Progenitor cell of endocrine pancreas (in vitro differentiated cells): ENCODE measurements around the gene CFAP52. TPM values are rescaled to one million over a fixed set of nuclear protein-coding genes. Genes with fewer than 3 reads are reported as not detected.

Experiments
- DNase-seq: peaks from one replicate; pipeline ENCODE4 v3.0.0; 2021; ENCODE audit warnings: low spot score; ENCODE audit not compliant: unreplicated experiment
- H3K27ac Mint-ChIP-seq: 2 replicates; pipeline ENCODE4 v1.8.0; 2021; ENCODE audit warnings: mild to moderate bottlenecking, moderate library complexity, mixed read lengths
- H3K27me3 Mint-ChIP-seq: 2 replicates; pipeline ENCODE4 v1.8.0; 2021; ENCODE audit warnings: mixed read lengths
- H3K36me3 Mint-ChIP-seq: 2 replicates; pipeline ENCODE4 v1.8.0; 2022; ENCODE audit warnings: mixed read lengths; ENCODE audit not compliant: insufficient read depth
- H3K4me1 Mint-ChIP-seq: 2 replicates; pipeline ENCODE4 v1.8.0; 2021; ENCODE audit warnings: low read depth, mixed read lengths
- H3K4me3 Mint-ChIP-seq: 2 replicates; pipeline ENCODE4 v1.8.0; 2021; ENCODE audit warnings: low read depth, mild to moderate bottlenecking, moderate library complexity, mixed read lengths
- H3K9me3 Mint-ChIP-seq: 2 replicates; pipeline ENCODE4 v1.8.0; 2021; ENCODE audit warnings: low read depth, mixed read lengths
- CTCF ChIP-seq: fragments of 200-600 bp; sonication (generic); IDR thresholded peaks from one replicate; pipeline ENCODE4 v1.5.0; 2021; ENCODE audit warnings: antibody characterized with exemption, mild to moderate bottlenecking; ENCODE audit not compliant: unreplicated experiment
- total RNA-seq: library from RNA; stranded (reverse); gene quantifications from 2 replicates; pipeline ENCODE4 v1.2.1, GENCODE V29; 2021

Gene CFAP52
- total RNA-seq, 1 donor from 2014 or later = 0.19 TPM

- peaks cover 31% of the 10 kb centered on the region for H3K36me3 Mint-ChIP-seq
- H3K9me3 Mint-ChIP-seq = peaks cover 12% of the 10 kb centered on the region
- no peak for DNase-seq
- H3K27me3 Mint-ChIP-seq = no peaks in the 10 kb centered on the region
- no peak overlapping the region for H3K4me3 Mint-ChIP-seq
- H3K4me1 Mint-ChIP-seq = peaks cover 17% of the 10 kb centered on the region
- no peak overlapping the region for H3K27ac Mint-ChIP-seq
- no peak for TF ChIP-seq CTCF
These were observed 90.1 kb downstream of the CFAP52 start for GRCh38 chr17:9666461-9667050.

- DNase-seq = no peak
- H3K9me3 Mint-ChIP-seq = peaks cover 12% of the 10 kb centered on the region
- no peaks in the 10 kb centered on the region for H3K27me3 Mint-ChIP-seq
- H3K4me1 Mint-ChIP-seq = peaks cover 17% of the 10 kb centered on the region
- peaks cover 29% of the 10 kb centered on the region for H3K36me3 Mint-ChIP-seq
- TF ChIP-seq CTCF = no peak
- no peak overlapping the region for H3K4me3 Mint-ChIP-seq
- H3K27ac Mint-ChIP-seq = no peak overlapping the region
These were observed 92.1 kb downstream of the CFAP52 start for GRCh38 chr17:9668517-9668916.

- Mint-ChIP-seq H3K4me3 (no peak overlapping the region), H3K36me3 (peaks cover 25% of the 10 kb centered on the region), H3K27ac (peak overlapping the region; percentile 38), H3K9me3 (peaks cover 8% of the 10 kb centered on the region), H3K27me3 (no peaks in the 10 kb centered on the region), H3K4me1 (peaks cover 17% of the 10 kb centered on the region)
- no peak for DNase-seq
- no peak for TF ChIP-seq CTCF
These were observed 93.1 kb downstream of the CFAP52 start for GRCh38 chr17:9669551-9670008.

GRCh38 chr17:9670596-9670995 is 94.2 kb downstream of the CFAP52 start:
- Mint-ChIP-seq H3K27ac (no peak overlapping the region), H3K4me3 (no peak overlapping the region), H3K27me3 (no peaks in the 10 kb centered on the region), H3K9me3 (peaks cover under 1% of the 10 kb centered on the region), H3K4me1 (peaks cover 17% of the 10 kb centered on the region), H3K36me3 (peaks cover 17% of the 10 kb centered on the region)
- no peak for DNase-seq
- no peak for TF ChIP-seq CTCF

GRCh38 chr17:9671559-9671958 is 95.1 kb downstream of the CFAP52 start:
- H3K36me3 Mint-ChIP-seq = peaks cover 10% of the 10 kb centered on the region

More at GRCh38 chr17:9671559-9671958, 95.1 kb downstream of the CFAP52 start:
- peaks cover 17% of the 10 kb centered on the region for H3K4me1 Mint-ChIP-seq
- H3K27ac Mint-ChIP-seq = no peak overlapping the region
- no peak for DNase-seq
- no peaks in the 10 kb centered on the region for H3K9me3 Mint-ChIP-seq
- no peak for TF ChIP-seq CTCF
- H3K4me3 Mint-ChIP-seq = no peak overlapping the region
- no peaks in the 10 kb centered on the region for H3K27me3 Mint-ChIP-seq
